CD4-positive, CD25-positive, alpha-beta regulatory T cell (primary cell): ENCODE data around the gene ATRN. TPM values are rescaled to one million over a fixed set of nuclear protein-coding genes. Genes with fewer than 3 reads are reported as not detected.

Experiments used
- ATAC-seq, 2 donors: fragments of 150-1000 bp; cut with Tn5 transposase; one replicate each; pipeline ENCODE4 v1.10.0; 2021; ENCODE audit warnings: low read depth in 2 of 2, moderate number of reproducible peaks in 2 of 2, moderate library complexity in 1 of 2
- DNase-seq, 3 donors: peaks; one replicate each; pipeline versions ENCODE4 v3.0.0 to v3.0.0-alpha.2; 2012 to 2022; ENCODE audit warnings: mixed read lengths in 1 of 3
- H3K27ac ChIP-seq: one replicate; pipeline ENCODE4 v1.7.0; 2013; ENCODE audit warnings: mild to moderate bottlenecking, low read length; ENCODE audit not compliant: insufficient read depth, poor library complexity, severe bottlenecking
- H3K27me3 ChIP-seq: one replicate; pipeline ENCODE4 v1.7.0; 2013; ENCODE audit warnings: low read length; ENCODE audit not compliant: control insufficient read depth, insufficient read depth
- H3K36me3 ChIP-seq: one replicate; pipeline ENCODE4 v1.7.0; 2013; ENCODE audit warnings: mild to moderate bottlenecking, low read length, moderate library complexity; ENCODE audit not compliant: control insufficient read depth, insufficient read depth
- H3K4me1 ChIP-seq: 2 replicates; pipeline ENCODE4 v1.7.0; 2013; ENCODE audit warnings: mild to moderate bottlenecking, low read length; ENCODE audit not compliant: insufficient read depth, control insufficient read depth, poor library complexity, severe bottlenecking
- H3K4me3 ChIP-seq: one replicate; pipeline ENCODE4 v1.7.0; 2013; ENCODE audit warnings: low read depth, mild to moderate bottlenecking, low read length, moderate library complexity
- H3K9me3 ChIP-seq, 2 experiments: 1 replicate in 1 of 2; 2 replicates in 1 of 2; pipeline ENCODE4 v1.7.0; 2013; ENCODE audit warnings: low read length in 2 of 2, mild to moderate bottlenecking in 1 of 2, moderate library complexity in 1 of 2; ENCODE audit not compliant: control insufficient read depth in 2 of 2
- H3K27ac Mint-ChIP-seq, 3 donors: one replicate each; pipeline ENCODE4 v1.8.0; 2020 to 2022; ENCODE audit warnings: mild to moderate bottlenecking in 3 of 3, mixed read lengths in 3 of 3, moderate library complexity in 2 of 3
- H3K27me3 Mint-ChIP-seq: one replicate; pipeline ENCODE4 v1.8.0; 2022; ENCODE audit warnings: mild to moderate bottlenecking, mixed read lengths
- H3K36me3 Mint-ChIP-seq: one replicate; pipeline ENCODE4 v1.8.0; 2020; ENCODE audit warnings: mixed read lengths
- H3K4me1 Mint-ChIP-seq, 4 donors: one replicate each; pipeline ENCODE4 v1.8.0; 2020 to 2022; ENCODE audit warnings: mixed read lengths in 4 of 4, mild to moderate bottlenecking in 1 of 4
- H3K4me3 Mint-ChIP-seq, 4 donors: one replicate each; pipeline ENCODE4 v1.8.0; 2020 to 2022; ENCODE audit warnings: mild to moderate bottlenecking in 4 of 4, mixed read lengths in 4 of 4, moderate library complexity in 3 of 4
- H3K9me3 Mint-ChIP-seq, 7 donors: one replicate each; pipeline ENCODE4 v1.8.0; 2020 to 2022; ENCODE audit warnings: mixed read lengths in 7 of 7, mild to moderate bottlenecking in 3 of 7, moderate library complexity in 2 of 7
- polyA plus RNA-seq, 4 donors: library from polyadenylated mRNA; unstranded; fragments of 300-500 nt; fragmentation: Illumina TruSeq; gene quantifications; one replicate each; pipeline ENCODE4 v1.2.3, GENCODE V29; 2021
- total RNA-seq: library from RNA; stranded (reverse); gene quantifications from one replicate; pipeline ENCODE4 v1.2.3, GENCODE V29; 2022

The ATRN gene
- total and polyA plus RNA-seq, 5 donors from 2014 or later = 5.9 to 12.9 (median 7.5) TPM

DNA sequence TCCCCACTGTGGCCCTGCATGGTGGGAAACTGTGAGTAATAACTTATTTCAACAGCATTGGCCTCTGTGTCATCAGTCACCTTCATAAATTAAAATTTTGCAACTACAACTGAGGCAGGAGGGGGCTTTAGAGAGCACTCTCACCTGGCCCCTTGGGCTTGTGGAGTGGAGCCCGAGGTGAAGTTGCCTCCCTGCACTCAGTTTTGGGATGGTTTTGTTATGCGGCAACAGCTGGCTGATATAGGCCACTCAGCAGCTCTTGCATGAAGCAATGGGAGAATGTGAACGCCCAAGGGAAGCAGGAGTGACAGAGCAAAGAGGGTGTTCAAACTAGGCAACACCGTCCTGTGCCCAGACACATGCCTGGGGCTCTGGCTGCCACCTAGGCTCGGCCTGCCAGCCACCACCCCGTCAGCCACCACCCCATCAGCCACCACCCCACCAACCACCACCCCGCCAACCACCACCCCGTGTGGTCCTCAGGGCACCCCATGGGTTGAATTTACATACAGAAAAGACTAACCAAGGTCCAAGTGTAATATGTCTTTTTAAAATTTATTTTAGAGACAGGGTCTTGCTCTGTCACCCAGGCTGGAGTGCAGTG lies 196.7 kb downstream of the ATRN start:
- DNase-seq (no peak), ATAC-seq (no peak)
- no peak overlapping the region for H3K4me3 ChIP-seq
- Mint-ChIP-seq H3K4me3 (no peak overlapping the region), H3K9me3 (no peaks in the 10 kb centered on the region), H3K27me3 (peaks cover 31% of the 10 kb centered on the region), H3K27ac (no peak overlapping the region), H3K4me1 (peaks cover 0 to 21% (median 11%) of the 10 kb centered on the region in 4 donors), H3K36me3 (no peaks in the 10 kb centered on the region)
- H3K4me1 ChIP-seq = peaks cover 9% of the 10 kb centered on the region
- peaks cover 2% of the 10 kb centered on the region for H3K27me3 ChIP-seq
- no peaks in the 10 kb centered on the region for H3K36me3 ChIP-seq
- H3K27ac ChIP-seq = no peak overlapping the region
- H3K9me3 ChIP-seq = no peaks in the 10 kb centered on the region

DNA sequence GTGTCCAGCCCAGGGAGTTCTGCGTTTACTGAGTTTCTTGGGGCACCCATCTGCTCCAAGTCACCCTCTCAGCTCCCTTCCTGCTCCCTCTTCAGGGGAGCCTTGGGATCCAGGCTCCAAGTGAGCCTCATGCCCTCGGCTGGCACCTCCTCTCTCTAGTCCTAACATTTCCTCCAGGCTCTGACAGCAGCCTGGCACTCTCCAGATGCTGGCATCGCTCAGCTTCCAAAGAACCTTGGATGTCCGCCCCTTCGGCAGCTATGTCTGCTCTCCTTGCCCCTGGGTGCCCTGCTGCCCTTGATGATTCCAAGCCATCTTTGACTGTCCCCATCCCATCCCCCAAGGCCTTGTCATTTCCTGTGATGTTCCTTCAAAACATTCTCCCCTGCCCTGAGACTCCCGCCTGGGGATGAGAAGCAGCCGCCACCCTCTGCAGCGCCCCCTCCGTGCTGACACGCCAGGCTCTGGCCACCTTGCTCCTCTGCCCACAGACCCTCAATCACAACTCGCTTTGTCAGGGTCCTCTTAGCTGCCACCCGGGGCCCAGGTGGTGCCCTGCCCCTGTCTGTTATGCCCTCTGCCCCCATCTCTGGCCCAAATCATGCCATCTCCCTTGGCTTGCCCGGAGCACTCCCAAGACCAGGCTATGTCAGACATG lies 199.0 kb downstream of the ATRN start:
- no peaks in the 10 kb centered on the region for H3K36me3 ChIP-seq
- no peaks in the 10 kb centered on the region for H3K9me3 ChIP-seq
- no peak overlapping the region for H3K27ac ChIP-seq
- Mint-ChIP-seq H3K27me3 (peaks cover 29% of the 10 kb centered on the region), H3K9me3 (peaks cover 0 to 2% (median 0%) of the 10 kb centered on the region in 7 donors), H3K4me1 (peaks cover 0 to 20% (median 11%) of the 10 kb centered on the region in 4 donors), H3K27ac (no peak overlapping the region), H3K4me3 (no peak overlapping the region), H3K36me3 (no peaks in the 10 kb centered on the region)
- H3K4me3 ChIP-seq = no peak overlapping the region
- DNase-seq (no peak), ATAC-seq (no peak)
- H3K27me3 ChIP-seq = no peaks in the 10 kb centered on the region
- peaks cover 11% of the 10 kb centered on the region for H3K4me1 ChIP-seq

GRCh38 chr20:3670511-3670910 lies 199.7 kb downstream of the ATRN start:
- no peaks in the 10 kb centered on the region for H3K27me3 ChIP-seq

GRCh38 chr20:3670945-3671344 lies 200.1 kb downstream of the ATRN start:
- H3K4me3 Mint-ChIP-seq = no peak overlapping the region
- Histone ChIP-seq H3K4me1 (peaks cover 9% of the 10 kb centered on the region), H3K9me3 (no peaks in the 10 kb centered on the region), H3K4me3 (no peak overlapping the region), H3K27ac (no peak overlapping the region), H3K27me3 (no peaks in the 10 kb centered on the region), H3K36me3 (no peaks in the 10 kb centered on the region)
- DNase-seq (no peak), ATAC-seq (no peak)
- peaks cover 0 to 12% (median 5%) of the 10 kb centered on the region in 4 donors for H3K4me1 Mint-ChIP-seq
- no peaks in the 10 kb centered on the region for H3K36me3 Mint-ChIP-seq
- H3K27ac Mint-ChIP-seq = no peak overlapping the region
- peaks cover 0 to 2% (median 0%) of the 10 kb centered on the region in 7 donors for H3K9me3 Mint-ChIP-seq
- H3K27me3 Mint-ChIP-seq = peaks cover 35% of the 10 kb centered on the region

More at GRCh38 chr20:3670511-3670910, 199.7 kb downstream of the ATRN start:
- no peak overlapping the region for H3K27ac ChIP-seq
- no peaks in the 10 kb centered on the region for H3K36me3 ChIP-seq
- Mint-ChIP-seq H3K36me3 (no peaks in the 10 kb centered on the region), H3K27ac (no peak overlapping the region), H3K4me3 (peak overlapping the region in 2 of 4 donors; percentile 22 to 47), H3K9me3 (peaks cover 0 to 2% (median 0%) of the 10 kb centered on the region in 7 donors), H3K4me1 (peaks cover 0 to 16% (median 7%) of the 10 kb centered on the region in 4 donors), H3K27me3 (peaks cover 33% of the 10 kb centered on the region)
- peaks cover 11% of the 10 kb centered on the region for H3K4me1 ChIP-seq
- ATAC-seq (no peak), DNase-seq (no peak)
- H3K9me3 ChIP-seq = no peaks in the 10 kb centered on the region
- no peak overlapping the region for H3K4me3 ChIP-seq

DNA sequence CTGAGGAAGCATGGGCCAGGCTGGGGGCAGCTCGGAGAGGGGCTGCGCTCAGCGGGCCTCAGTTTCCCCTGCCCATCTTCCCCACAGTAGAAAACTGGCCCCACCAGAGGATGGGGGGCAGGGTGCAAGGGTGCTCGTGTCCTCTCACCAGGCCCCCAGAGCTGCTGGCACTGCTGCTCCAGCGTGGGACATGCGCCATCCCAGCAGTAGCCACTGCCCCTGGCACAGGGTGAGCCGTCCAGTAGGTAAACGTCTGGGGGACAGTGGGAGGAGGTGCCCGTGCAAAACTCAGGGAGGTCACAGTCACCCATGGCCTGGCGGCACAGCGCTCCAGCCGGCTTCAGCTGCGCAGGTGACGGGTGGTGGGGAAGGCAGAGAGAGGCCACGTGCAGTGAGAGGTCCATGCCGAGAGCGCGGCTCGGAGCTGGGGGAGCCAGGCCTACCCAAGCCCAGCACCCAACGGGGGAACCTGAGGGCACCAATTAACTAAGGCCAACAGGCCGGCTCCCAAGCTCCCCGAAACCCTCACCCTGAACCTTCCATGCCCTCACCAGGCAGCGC lies 201.2 kb downstream of the ATRN start:
- no peak overlapping the region for H3K27ac ChIP-seq
- no peaks in the 10 kb centered on the region for H3K36me3 ChIP-seq
- H3K4me1 Mint-ChIP-seq = peaks cover 0 to 8% (median 0%) of the 10 kb centered on the region in 4 donors
- DNase-seq (no peak), ATAC-seq (no peak)
- H3K9me3 Mint-ChIP-seq = peaks cover 0 to 2% (median 0%) of the 10 kb centered on the region in 7 donors
- H3K27me3 ChIP-seq = no peaks in the 10 kb centered on the region
- H3K4me3 Mint-ChIP-seq = no peak overlapping the region
- no peaks in the 10 kb centered on the region for H3K36me3 Mint-ChIP-seq
- peaks cover 6% of the 10 kb centered on the region for H3K4me1 ChIP-seq
- peaks cover 45% of the 10 kb centered on the region for H3K27me3 Mint-ChIP-seq
- H3K9me3 ChIP-seq = no peaks in the 10 kb centered on the region
- H3K27ac Mint-ChIP-seq = no peak overlapping the region
- no peak overlapping the region for H3K4me3 ChIP-seq

- Histone ChIP-seq H3K4me1 (peaks cover 6% of the 10 kb centered on the region), H3K27me3 (no peaks in the 10 kb centered on the region), H3K27ac (no peak overlapping the region), H3K9me3 (no peaks in the 10 kb centered on the region), H3K36me3 (no peaks in the 10 kb centered on the region), H3K4me3 (no peak overlapping the region)
- peak in 1 of 3 donors; percentile 23 for DNase-seq
- H3K27me3 Mint-ChIP-seq = peaks cover 45% of the 10 kb centered on the region
- no peak overlapping the region for H3K27ac Mint-ChIP-seq
- H3K9me3 Mint-ChIP-seq = peaks cover 0 to 2% (median 0%) of the 10 kb centered on the region in 7 donors
- ATAC-seq = peak in 1 of 2 donors; percentile 13
- no peak overlapping the region for H3K4me3 Mint-ChIP-seq
- no peaks in the 10 kb centered on the region for H3K36me3 Mint-ChIP-seq
- H3K4me1 Mint-ChIP-seq = peaks cover 0 to 5% (median 0%) of the 10 kb centered on the region in 4 donors
Measured at GRCh38 chr20:3672547-3673171, 201.8 kb downstream of the ATRN start.

- DNase-seq = no peak
- no peaks in the 10 kb centered on the region for H3K27me3 ChIP-seq
- peaks cover 6% of the 10 kb centered on the region for H3K4me1 ChIP-seq
- Mint-ChIP-seq H3K4me1 (peaks cover 0 to 5% (median 0%) of the 10 kb centered on the region in 4 donors), H3K36me3 (no peaks in the 10 kb centered on the region), H3K4me3 (no peak overlapping the region), H3K27ac (no peak overlapping the region), H3K27me3 (peaks cover 47% of the 10 kb centered on the region), H3K9me3 (peaks cover 0 to 2% (median 0%) of the 10 kb centered on the region in 7 donors)
- H3K27ac ChIP-seq = no peak overlapping the region
- no peaks in the 10 kb centered on the region for H3K9me3 ChIP-seq
- no peaks in the 10 kb centered on the region for H3K36me3 ChIP-seq
- no peak for ATAC-seq
- no peak overlapping the region for H3K4me3 ChIP-seq
Measured at GRCh38 chr20:3673221-3674070, 202.6 kb downstream of the ATRN start.
